ENCODE measurements around the gene PORCN.

The PORCN gene

DNA sequence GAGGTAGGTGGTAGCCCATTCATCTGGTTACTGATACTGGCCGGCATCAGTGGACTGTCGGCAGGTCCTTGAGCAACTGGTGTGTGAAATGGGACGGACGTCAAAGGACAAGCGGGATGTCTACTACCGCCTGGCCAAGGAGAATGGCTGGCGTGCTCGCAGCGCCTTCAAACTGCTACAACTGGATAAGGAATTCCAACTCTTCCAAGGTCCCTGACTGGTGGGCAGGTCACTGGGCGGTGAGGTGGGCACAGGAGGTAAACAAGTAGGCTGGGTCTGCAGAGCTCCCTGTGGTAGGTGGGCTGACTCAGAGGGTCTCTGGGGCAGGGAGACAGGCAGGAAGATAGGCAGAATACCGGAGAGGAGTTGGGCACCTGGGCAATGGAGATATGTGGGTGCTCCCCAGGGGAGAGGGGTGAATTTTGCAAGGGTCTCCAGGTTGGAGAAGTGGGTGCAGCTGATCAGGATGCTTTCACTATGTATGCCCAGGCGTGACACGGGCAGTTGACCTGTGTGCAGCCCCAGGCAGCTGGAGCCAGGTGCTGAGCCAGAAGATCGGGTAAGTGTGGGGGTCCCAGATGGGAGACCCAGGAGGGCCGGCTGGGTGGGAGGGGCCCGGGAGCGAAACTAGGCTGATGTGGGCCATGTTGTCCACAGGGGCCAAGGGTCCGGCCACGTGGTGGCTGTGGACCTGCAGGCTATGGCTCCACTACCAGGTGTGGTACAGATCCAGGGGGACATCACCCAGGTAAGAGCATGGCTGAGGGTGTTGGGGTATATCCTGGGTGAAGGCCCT, 30.6 kb upstream of the PORCN start:
- DNase-seq, result no peak

- DNase-seq, result no peak
Measured at GRCh38 chrX:48478806-48479205, 30.0 kb upstream of the PORCN start.

GRCh38 chrX:48480142-48480541, 28.6 kb upstream of the PORCN start:
- no peak for DNase-seq

- DNase-seq, result no peak
Measured at GRCh38 chrX:48480583-48480982, 28.2 kb upstream of the PORCN start.

DNA sequence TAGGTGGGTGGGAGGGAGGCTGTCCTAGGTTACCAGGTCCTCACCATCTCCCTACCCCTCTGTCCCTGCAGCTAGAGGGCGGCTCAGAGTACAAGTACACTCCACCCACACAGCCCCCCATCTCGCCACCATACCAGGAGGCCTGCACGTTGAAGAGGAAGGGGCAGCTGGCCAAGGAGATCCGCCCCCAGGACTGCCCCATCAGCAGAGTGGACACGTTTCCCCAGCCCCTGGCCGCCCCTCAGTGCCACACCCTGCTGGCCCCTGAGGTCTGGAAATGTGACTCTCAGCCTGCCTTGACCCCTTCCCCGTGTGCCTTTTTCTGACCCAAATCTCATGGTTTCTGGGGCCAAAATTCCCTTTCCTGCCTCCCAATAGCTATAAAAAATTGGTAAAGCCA, 26.3 kb upstream of the PORCN start:
- DNase-seq, result no peak

GRCh38 chrX:48487362-48487798, 21.4 kb upstream of the PORCN start:
- no peak for DNase-seq

DNA sequence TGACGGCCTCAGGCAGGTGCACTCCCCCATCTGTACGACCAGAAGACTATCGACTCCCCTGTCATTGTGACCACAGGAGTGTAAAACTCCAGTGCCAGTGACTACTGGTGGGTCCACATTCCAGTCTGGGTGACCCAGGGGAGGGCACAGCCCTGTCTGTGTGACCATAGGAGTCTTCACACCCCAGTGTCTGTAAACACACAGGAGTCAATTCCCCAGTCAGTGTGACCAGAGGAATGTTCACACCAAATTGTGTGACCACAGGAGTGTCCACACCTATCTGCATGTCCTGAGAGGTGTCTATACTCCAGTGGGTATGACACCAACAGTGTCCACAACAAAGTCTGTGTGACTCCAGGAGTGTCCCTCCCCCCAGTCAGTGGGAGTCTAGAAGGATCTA, 20.8 kb upstream of the PORCN start:
- no peak for DNase-seq

DNA sequence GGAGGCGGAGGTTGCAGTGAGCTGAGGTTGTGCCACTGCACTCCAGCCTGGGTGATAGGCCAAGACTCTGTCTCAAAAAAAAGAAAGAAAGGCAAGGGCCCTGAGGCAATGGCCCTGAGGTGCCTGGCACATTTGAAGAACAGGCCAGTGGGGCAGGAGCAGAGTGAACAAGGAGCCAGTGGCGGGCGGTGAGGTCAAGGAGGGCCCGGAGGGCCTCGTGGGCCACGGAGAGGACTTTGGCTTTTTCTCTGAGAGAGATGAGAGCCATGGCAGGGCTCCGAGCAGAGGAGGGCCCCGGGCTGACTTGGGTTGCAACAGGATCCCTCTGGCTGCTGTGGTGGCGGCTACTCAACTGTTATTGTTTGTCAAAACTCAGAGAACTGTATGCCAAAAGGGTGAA, 19.5 kb upstream of the PORCN start:
- DNase-seq, result no peak

- DNase-seq, result no peak
Measured at GRCh38 chrX:48489892-48490291, 18.9 kb upstream of the PORCN start.

DNA sequence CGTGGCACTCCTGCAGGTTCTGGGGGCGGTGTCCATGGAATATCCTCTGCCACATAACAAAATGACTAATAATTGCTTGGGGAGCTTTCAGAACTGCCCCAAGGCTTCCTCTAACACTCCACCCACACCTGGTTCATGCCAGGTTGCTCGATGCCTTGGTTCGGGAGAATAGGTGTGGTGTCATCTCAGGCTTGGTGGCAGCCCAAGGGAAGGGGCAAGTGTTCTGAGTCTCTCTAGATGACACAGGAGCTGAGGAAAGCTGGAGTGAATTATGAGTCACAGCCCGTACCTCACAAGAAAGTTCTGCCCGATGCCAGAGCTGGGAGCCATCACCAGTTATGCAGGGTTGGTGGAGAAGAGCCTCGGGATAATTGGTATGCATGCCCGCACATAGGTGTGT, 18.1 kb upstream of the PORCN start:
- DNase-seq, result no peak

DNA sequence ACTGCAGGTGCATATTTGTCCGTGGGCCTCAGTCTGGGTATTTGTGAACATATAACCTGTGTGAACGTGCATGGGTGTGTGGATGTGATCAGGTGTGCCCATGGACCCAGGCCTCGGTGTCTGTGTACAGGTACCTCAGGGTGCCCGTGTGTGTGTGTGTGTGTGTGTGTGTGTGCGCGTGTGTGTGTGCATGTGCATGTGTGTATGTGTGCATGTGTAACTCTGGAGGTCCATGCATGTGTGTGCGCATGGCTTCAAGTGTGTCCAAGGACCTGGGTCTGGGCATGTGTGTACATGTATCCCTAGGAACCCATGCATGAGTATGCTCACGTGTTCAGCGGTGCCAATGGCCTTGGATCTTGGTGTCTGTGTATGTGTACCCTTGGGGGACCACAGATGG, 17.0 kb upstream of the PORCN start:
- no peak for DNase-seq

GRCh38 chrX:48492293-48492910, 16.4 kb upstream of the PORCN start:
- no peak for DNase-seq

- no peak for DNase-seq
Measured at GRCh38 chrX:48493890-48494364, 14.9 kb upstream of the PORCN start.

DNA sequence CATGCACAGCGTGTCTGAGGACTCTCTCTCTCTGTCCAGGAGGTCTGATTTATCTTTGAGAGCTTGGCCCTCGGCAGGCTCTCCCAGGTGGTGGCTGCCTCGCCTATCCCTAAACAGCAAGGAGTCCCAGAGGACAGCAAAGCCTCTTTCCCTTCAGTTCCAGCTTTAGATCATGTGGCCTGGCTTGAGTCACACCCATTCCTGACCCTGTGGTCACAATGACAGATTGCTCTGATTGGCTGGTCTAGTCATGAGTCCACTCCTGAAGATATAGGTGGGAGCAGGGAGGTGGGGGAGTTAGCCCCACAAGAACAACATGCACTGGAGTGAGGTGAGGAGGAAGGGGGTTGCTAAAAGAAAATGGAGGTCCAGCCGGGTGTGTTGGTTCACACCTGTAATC, 12.1 kb upstream of the PORCN start:
- no peak for DNase-seq

DNA sequence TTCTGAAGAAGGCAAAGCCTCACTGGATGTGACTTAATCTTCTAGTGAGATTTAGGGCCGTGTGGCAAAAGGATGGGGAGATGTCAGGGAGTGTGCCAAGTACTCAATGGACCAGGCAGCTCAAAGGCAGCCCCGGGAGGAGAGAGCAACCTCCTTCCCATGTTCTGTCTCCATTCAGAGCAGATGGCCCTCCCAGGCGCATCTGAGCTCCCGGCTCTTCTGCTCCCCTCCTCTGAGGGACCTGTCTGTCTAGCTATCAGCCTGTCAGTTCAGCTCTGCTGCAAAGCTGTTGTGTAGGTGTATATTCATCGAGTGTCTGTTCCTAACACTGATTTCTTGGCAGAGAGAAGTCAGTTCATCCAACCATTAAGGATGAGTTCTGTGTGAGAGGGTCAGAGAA, 10.9 kb upstream of the PORCN start:
- DNase-seq, result no peak

DNA sequence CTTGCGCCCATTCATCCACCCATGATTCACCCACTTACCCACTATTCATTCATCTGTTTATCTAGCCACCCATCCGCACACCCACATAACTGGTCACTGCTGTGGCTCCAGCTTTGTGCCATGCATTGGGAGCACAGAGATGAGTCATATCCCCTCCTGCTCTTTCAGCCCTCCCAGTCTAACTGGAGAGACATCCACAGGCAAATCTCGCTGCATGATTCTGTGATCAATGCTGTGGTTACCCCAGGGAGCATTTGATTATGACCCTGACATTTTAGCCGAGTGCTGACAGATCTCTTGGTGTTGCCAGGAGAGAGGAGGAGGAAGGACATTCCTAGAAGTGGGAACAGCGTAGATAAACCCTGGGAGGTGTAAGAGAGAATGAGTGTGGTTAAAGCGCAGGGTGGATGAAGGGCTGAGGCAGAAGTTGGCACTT, 10.4 kb upstream of the PORCN start:
- no peak for DNase-seq

GRCh38 chrX:48504261-48504660, 4.5 kb upstream of the PORCN start:
- no peak for DNase-seq

- no peak for DNase-seq
Measured at GRCh38 chrX:48505481-48505880, 3.3 kb upstream of the PORCN start.

- no peak for DNase-seq
Measured at GRCh38 chrX:48507246-48507645, 1.5 kb upstream of the PORCN start.

DNA sequence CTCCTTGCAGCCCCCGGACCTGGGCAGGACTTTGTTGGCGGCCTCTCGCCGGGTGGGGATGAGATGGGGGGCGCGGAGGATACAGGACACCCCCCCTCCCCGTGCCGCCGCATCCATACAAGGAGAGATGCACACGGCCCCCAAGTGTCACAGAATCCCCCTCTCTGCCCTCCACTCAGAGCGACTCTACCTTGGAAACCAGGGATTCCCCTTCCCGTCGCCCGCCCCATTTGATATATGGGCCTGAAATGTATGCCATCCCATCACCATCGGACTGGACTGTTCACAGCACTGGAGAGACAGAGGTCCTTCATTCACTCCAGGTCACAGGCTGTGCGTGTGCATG, 426 bp downstream of the PORCN start:
- DNase-seq, result no peak

- DNase-seq, result no peak
Measured at GRCh38 chrX:48509619-48510018, 827 bp downstream of the PORCN start.

DNA sequence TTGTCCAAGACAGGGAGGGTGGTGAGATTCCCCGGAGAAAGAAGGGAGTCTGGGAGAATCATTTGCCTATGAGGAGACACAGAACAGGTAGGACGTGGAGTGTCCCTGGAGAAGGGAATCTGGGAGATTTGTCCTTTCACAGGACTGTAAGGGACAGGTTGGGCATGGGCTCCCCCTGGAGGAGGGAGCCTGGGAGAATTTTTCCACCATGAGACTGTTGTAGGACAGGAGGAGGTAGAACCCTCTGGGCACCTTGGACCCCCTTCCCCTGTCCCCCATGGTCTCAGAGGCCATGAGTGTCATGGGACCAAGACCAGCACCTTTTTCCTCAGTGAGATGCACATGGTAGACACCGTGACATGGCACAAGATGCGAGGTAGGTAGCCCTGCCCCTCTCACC, 2.8 kb downstream of the PORCN start:
- no peak for DNase-seq

DNA sequence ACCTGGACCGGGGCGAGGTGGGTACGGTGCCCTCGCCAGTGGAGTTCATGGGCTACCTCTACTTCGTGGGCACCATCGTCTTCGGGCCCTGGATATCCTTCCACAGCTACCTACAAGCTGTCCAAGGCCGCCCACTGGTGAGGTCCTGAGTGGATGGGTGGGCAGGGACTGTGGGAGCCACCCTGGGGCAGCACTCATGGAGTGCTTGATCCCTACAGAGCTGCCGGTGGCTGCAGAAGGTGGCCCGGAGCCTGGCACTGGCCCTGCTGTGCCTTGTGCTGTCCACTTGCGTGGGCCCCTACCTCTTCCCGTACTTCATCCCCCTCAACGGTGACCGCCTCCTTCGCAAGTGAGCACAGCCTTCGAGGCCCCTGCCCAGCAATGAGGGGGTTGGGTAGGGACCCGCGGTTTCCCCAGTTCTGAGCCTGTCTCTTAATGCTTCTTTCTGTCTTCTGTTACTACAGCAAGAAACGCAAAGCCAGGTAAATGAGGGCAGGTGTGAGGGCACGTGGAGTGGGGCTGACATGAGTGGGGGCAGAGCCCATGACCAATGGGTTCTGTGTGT, 3.7 kb downstream of the PORCN start:
- no peak for DNase-seq

GRCh38 chrX:48513670-48514069, 4.9 kb downstream of the PORCN start:
- no peak for DNase-seq
